Measurements from ENCODE around the gene PAK5. TPM values are rescaled to one million over a fixed set of nuclear protein-coding genes. Genes with fewer than 3 reads are reported as not detected.

The PAK5 gene
- total RNA-seq, 4 donors from 2014 or later = not detected

GRCh38 chr20:9490161-9490560 is 348.7 kb downstream of the PAK5 start:
- no peak for DNase-seq
- 63 to 74% methylated on average over 3 of the region's 3 CpGs for WGBS, 2 donors (ENCODE audit: low coverage in 1 of 2)
- Histone ChIP-seq H3K27me3 (no peaks in the 10 kb centered on the region), H3K4me3 (no peak overlapping the region), H3K27ac (no peak overlapping the region), H3K36me3 (no peaks in the 10 kb centered on the region), H3K9me3 (no peaks in the 10 kb centered on the region), H3K4me1 (no peaks in the 10 kb centered on the region)
- intact Hi-C loops (cut with DNase I; ENCODE audit: low total_unique reads) (no loop called here), in situ Hi-C loops (cut with MboI; ENCODE audit: low pct_ligation_motif_present in 1 of 4, low pct_unique_long_range_greater_than_20kb in 1 of 4, low sequenced_read_pairs in 3 of 4) (no loop called here)
- TF ChIP-seq EP300 (IDR thresholded peaks at IDR 0.05; ENCODE audit: low read depth) (no peak), POLR2AphosphoS5 (IDR thresholded peaks at IDR 0.05) (no peak), POLR2A (IDR thresholded peaks at IDR 0.05) (no peak)
- TF ChIP-seq, protein P1, sequence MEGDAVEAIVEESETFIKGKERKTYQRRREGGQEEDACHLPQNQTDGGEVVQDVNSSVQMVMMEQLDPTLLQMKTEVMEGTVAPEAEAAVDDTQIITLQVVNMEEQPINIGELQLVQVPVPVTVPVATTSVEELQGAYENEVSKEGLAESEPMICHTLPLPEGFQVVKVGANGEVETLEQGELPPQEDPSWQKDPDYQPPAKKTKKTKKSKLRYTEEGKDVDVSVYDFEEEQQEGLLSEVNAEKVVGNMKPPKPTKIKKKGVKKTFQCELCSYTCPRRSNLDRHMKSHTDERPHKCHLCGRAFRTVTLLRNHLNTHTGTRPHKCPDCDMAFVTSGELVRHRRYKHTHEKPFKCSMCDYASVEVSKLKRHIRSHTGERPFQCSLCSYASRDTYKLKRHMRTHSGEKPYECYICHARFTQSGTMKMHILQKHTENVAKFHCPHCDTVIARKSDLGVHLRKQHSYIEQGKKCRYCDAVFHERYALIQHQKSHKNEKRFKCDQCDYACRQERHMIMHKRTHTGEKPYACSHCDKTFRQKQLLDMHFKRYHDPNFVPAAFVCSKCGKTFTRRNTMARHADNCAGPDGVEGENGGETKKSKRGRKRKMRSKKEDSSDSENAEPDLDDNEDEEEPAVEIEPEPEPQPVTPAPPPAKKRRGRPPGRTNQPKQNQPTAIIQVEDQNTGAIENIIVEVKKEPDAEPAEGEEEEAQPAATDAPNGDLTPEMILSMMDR (IDR thresholded peaks at IDR 0.05) = no peak

GRCh38 chr20:9488063-9488462 is 350.8 kb downstream of the PAK5 start:
- Histone ChIP-seq H3K27me3 (no peaks in the 10 kb centered on the region), H3K36me3 (no peaks in the 10 kb centered on the region), H3K27ac (no peak overlapping the region), H3K4me1 (no peaks in the 10 kb centered on the region), H3K9me3 (no peaks in the 10 kb centered on the region), H3K4me3 (no peak overlapping the region)
- TF ChIP-seq POLR2AphosphoS5 (IDR thresholded peaks at IDR 0.05) = no peak
- no peak for TF ChIP-seq EP300 (IDR thresholded peaks at IDR 0.05; ENCODE audit: low read depth)
- TF ChIP-seq, protein P1 (IDR thresholded peaks at IDR 0.05) = no peak
- no peak for TF ChIP-seq POLR2A (IDR thresholded peaks at IDR 0.05)
- 53 to 56% methylated on average over 2 of the region's 2 CpGs for WGBS, 2 donors (ENCODE audit: low coverage in 1 of 2)
- no peak for DNase-seq
- intact Hi-C loops (cut with DNase I; ENCODE audit: low total_unique reads) = no loop called here
- in situ Hi-C loops (cut with MboI; ENCODE audit: low pct_ligation_motif_present in 1 of 4, low pct_unique_long_range_greater_than_20kb in 1 of 4, low sequenced_read_pairs in 3 of 4) = no loop called here

Other genes starting within 250 kb of the PAK5 start
- 1 to 10 TPM in 3 of 4 donors, under 1 TPM in 1; 0.60 to 5.6 (median 4.7) TPM for gene ANKEF1, start 195.9 kb upstream of the PAK5 start, total RNA-seq